ENCODE measurements around the gene HPS4.
A peak's percentile ranks its signal among the peaks of the same experiment; 100 is the strongest.
"Not testable (repeated sequence)": the region's sequence is repeated elsewhere in the genome, so short reads cannot be mapped to it uniquely, and the experiment has no call there.

Gene HPS4

DNA sequence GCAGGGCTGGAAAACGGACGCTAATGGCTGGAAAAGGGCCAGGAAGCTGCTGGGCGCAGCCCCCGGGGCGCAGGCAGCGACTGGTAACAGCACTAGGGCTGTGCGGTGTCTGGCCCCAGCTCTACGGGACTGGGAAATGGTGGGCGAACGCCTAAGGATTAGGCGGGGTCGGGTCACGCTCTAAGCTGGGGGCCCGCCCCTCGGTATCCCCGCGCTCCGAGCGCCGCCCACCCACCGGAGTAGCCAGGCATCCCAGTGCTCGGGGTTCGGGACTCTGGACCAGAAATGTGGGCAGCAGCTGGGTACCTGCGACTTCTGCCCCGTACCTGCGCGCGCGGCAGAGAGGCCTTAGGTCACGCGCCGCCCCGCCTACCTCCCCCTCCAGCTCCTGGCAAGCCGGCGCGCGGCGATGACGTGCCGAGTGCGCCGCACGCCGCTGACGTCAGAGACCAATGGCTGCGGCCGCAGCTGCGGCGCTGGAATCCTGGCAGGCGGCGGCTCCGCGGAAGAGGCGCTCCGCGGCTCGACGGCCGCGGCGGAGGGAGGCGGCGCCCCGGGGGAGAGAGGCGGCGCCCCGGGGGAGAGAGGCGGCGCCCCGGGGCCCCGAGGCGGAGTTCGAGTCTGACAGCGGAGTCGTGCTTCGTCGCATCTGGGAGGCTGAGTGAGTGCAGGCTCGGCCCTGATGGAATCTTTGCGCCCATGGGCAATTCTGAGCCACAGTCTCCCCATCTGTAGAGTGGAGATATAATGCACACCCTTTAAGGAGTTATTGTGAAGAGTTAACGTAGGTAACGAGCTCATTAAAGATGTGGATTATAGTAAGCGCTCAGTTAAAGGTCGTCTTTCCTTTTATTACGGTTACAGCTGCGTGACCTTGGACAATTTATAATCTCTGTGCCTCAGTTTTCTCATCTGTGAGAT lies at the start of gene HPS4, which contains the start of gene SRRD:
Gene HPS4 (minus strand): TSS at position 345 of the 921 bp plus-strand sequence. CDS start 2,021 bp downstream, outside the sequence.
Gene SRRD (plus strand): TSS at position 439 of the 921 bp plus-strand sequence. CDS start 14 bp downstream, at position 453.
- peak; percentile 93 for DNase-seq

DNA sequence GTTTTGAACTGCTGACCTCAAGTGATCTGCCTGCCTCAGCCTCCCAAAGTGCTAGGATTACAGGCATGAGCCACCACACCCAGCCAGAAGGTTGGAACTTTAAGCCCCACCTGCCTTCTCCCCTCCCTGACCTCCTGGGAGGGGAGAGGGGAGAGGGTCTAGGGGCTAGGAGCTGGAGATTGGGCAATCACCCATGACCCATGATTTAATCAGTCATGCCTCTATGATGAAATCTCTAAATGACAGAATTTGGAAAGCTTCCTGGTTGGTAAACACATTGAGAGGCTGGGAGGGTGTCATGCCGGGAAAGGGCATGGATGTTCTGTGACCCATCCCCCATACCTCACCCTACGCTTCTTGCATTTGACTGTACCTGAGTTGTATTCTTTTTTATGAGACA lies 45.8 kb upstream of the HPS4 start:
- DNase-seq, result no peak

DNA sequence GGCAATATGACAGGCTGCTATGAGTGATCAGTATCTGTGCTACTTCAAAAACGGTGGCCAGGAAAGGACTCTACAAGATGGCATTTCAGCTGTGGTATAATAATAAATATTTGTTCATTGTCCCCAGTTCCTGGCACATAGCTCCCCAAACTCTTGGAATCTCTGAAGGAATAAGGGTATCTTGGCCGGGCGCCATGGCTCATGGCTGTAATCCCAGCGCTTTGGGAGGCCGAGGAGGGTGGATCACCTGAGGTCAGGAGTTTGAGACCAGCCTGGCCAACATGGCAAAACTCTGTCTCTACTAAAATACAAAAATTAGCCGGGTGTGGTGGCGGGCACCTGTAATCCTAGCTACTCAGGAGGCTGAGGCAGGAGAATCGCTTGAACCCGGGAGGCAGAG lies 44.9 kb upstream of the HPS4 start:
- DNase-seq, result not testable (repeated sequence)

DNA sequence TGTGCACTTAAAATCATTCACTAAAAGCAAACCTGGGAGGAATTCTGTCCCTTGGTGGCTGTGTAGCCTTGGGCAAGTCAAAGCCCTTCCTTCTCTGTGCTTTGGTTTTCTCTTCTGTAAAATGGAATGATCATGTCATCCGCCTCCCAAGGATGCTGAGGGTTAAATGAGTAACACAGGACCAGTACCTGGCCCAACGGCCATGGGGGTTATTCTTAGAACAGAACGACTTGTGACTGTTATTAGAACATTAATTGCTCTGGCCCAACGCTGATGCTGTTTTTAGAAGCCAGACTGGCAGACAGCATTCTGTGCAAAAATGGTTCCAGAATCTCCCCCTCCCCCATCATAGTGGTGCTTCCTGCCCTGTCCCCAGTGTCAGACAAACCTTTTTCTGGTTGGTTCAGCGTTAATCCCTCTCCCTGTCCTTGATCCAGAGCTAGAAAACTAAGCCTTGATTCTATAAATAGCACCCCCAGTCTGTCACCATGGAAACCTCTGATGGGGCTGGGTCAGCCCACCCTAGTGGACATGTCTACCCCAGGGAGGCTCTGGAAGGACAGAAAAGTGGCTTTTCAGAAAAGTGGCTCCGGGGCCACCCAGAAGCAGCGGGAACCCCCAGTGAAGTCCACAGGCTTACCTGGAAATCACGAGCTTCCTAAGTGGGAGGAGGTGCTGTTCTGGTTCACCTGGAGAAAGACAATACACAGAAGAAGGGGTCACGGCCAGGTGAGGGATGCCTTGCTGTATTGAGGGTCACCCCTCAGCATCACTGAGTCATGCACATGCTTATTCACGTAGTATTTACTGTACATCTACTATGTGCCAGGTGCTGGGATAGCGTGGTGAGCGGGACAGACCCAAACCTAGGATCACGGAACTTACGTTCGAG lies 44.2 kb upstream of the HPS4 start:
- DNase-seq, result no peak

DNA sequence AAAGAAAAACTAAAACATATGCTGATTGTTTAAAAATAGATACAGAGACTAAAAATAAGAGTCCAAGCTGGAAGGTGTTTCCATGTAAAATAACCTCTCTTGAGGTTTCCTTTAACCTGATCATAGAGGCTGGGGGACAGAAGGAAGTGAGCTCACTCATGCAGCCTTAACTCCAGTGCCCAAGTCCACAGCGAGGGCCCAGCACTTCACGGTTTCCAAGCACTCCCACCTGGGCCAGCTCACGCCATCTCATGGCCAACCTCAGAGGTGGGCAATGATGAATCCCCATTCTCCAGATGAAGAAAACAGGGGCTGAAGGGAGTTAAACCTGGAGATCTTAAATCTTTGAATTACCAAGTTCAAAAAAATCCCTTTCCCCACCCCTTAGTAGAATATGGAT lies 43.6 kb upstream of the HPS4 start:
- no peak for DNase-seq

DNA sequence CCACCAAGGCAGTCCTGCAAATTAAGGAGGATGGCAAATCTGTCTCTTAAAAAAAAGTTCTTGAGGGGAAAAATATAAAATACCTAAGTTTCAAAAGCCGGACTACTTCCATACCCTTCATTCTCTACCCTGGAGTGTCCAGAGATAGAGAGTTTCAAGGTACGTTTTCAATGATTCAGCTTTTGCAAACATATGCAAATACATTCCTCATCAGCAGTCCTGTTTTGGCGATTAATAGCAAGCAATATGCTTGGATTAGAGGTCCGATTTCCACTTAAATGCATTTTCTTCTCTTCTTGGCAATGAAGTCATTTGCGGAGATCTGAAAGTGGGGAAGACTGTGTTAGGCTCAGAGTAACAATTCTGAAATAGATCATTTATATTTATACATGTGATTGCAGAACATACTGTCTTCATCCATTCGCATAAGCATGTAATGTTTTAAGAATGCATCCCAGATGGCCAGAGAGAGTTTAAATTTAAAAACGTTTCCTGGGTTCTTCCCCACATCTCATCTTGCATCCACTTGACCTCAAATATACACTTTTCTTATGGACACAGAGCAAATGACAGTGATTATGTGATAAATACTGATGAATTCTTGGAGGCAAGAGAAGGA lies 42.5 kb upstream of the HPS4 start:
- DNase-seq, result no peak

DNA sequence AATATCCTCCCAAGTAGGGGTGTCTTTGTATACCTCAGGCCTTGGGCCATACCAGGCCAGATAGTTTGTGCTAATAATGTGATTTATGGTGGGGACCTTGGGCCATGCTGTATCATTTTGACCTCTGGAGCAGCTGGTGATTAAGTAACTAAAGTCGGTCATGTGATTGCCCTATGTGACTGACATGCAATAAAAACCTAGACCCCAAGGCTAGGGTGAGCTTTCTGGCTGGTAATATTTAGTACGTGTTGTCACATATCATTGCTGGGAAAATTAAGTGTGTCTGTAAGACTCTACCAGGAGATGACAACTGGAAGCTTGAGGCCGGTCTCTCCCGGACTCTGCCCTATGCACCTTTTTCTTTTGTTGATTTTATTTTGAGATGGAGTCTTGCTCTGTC lies 41.3 kb upstream of the HPS4 start:
- DNase-seq, result no peak

DNA sequence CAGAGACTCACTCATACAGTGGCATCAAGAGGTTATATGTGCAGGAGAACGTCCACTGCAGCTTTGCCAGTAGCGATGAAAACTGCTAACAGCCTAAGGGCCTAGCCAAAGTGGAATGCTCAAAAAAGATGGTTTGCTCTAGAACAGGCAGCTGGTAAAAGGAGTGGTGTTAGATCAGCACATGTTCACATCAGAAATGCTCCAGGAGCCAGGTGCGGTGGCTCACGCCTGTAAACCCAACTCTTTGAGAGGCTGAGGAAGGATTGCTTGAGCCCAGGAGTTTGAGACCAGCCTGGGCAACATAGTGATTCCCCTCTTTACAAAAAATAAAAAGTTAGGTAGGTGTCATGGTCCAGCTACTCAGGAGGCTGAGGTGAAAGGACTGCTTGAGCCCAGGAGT lies 39.0 kb upstream of the HPS4 start:
- no peak for DNase-seq

DNA sequence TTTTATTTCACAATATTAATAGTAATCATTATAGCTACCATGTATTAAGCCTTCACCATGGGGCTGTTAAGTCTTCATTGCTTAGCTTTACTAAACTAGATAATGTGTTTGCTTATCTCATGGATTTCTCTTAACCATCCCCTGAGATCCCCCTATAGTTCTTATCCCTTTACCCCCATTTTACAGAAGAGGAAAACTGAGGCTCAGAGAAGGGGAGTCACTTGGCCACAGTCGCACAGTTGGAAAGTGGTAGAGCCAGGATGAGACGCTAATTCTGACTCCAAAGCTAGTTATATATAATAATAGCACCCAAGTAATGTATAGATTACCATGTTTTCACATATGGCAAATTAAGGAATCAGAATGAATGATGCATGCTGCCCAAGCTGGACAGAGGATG lies 38.4 kb upstream of the HPS4 start:
- DNase-seq, result no peak

DNA sequence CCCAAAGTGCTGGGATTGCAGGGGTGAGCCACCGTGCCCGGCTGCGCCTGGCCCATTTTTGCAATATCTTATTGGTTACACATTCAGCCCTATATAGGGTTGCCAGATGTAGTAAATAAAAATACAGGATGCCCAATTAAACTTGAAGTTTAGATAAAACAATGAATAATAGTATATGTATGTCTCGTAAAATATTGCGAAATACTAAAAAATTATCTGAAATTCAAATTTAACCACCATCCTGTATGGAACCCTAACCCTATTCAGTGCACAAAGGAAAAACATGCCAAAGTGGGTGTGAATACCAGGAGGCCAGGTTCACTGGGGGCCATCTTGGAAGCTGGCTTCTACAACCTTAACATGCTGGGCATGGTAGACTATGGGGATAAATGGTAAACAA lies 33.8 kb upstream of the HPS4 start:
- DNase-seq, result no peak

DNA sequence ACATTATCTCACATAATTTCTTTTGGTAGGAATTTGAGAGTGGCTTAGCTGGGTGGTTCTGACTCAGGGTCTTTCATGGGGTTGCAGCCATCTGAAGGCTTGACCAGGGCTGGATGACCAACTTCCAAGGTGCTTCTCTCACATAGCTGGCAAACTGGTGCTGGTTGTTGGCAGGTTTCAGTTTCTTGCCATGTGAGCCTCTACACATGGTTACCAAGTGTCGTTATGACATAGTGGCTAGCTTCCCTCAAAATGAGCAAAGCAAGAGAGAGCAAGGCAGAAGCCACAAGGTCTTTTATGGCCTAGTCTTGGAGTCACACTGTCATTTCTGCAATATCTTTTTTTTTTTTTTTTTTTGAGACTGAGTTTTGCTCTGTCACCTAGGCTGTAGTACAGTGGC lies 32.9 kb upstream of the HPS4 start:
- no peak for DNase-seq

DNA sequence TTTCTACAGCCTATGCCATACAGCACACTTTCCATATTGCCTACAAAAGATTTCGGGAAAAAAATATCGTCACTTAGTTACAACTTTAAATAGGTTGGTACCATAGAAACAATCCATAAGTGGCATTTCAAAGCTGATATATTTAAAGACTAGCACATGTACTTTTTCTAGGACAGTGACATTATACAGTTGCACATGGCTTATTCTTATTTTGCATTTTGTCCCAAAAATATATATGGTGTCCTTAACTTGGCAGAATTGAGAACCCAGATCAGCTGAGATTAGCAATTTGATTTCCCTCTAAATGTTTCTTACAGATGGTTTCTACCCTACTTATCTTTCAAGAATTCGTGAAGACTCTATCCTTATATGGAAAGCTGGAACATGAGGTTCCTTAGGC lies 32.3 kb upstream of the HPS4 start:
- no peak for DNase-seq

DNA sequence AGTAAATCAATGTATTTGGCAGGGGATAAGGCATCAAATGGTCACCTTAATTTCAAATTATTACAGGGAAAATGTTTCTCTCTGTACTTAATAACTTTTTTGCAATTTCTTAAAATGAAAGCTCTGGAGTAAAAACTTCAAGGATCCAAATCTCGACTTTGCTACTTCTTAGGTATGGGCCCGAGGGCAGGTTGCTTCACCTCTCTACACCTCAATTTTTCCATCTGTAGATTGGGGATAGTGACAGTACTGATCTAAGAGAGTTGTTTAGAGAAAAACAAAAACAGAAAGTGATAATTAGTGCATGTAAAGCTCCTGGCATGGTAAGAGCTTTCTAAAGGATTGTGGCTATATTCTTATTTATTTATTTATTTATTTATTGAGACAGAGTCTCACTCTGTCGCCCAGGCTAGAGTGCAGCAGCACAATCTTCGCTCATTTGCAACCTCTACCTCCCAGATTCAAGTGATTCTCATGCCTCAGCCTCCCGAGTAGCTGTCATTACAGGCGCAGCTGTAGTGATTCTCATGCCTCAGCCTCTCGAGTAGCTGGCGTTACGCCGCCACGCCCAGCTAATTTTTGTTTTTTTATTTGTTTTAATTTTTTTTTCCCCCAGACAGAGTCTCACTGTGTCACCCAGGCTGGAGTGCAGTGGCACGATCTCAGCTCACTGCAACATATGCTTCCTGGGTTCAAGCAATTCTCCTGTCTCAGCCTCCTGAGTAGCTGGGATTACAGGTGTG lies 31.0 kb upstream of the HPS4 start:
- no peak for DNase-seq

DNA sequence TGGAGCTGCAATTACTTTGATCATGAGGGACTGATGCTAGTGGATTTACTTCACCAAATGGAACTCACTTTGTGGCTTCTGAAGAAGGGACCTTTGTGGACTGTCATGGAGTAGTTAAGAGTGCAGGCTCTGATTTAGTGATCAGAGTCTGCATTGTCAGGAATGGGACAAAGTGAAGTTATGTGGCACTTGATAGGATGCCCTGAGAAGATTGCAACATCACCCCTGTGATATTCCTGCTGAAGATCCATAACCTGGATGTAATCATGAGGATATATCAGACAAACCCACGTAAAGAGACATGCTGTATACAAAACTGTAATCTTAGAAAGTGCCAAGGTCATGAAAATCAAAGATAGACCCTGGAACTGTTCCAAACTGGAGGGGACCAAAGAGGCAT lies 30.3 kb upstream of the HPS4 start:
- no peak for DNase-seq

DNA sequence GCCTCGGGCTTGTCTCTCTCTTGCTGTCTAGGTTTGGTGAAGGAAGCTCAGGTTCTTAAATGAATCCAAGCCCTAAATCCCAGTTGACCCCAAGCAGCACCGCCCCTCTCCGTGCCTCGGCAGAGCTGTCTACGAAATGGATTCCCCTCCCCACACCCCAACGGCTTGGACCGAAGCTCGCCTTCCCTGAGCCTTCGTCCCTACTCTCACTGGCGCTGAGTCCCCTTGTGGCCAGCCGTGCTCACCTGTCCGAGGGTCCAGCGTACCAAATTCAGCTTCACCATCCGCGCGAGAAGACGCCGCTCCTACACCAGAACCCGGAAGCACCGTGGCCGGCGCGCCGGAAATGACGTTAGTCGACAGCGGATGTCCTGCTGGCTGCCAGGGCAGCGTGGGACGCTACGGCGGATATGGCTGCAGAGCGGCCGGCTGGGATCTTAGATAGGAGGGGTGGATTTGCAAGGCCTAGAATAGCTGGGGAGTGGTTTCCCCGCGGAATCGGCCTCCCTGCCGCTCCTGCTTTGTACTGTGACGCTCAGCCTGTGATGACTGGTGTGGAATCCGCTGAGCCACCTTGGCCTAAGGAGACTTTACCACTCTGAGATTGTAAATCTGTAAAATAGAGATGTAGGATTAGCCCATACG lies 28.7 kb upstream of the HPS4 start, which contains the start of gene TFIP11:
Gene TFIP11 (minus strand): TSS at position 325 of the 645 bp plus-strand sequence. CDS start 2,201 bp downstream, outside the sequence.
- peak; percentile 86 for DNase-seq

DNA sequence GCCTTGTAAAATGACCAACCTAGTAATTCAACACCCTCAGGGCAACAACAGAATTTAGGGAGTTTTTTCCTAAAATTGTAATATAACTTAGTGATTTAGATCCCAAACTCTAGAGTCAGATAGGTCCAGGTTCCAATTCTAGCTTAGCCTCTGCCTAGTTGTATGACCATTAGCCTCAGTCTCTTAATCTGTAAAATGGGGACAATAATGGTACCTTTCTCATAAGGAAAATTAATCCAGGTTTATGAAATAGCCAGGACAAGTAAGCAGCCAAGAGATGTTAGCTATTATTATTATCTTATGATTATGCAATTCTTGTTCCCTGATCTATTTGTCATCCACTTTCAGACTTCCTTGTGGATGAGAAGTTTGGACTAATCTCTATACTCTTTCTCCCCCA lies 24.6 kb upstream of the HPS4 start:
- no peak for DNase-seq

DNA sequence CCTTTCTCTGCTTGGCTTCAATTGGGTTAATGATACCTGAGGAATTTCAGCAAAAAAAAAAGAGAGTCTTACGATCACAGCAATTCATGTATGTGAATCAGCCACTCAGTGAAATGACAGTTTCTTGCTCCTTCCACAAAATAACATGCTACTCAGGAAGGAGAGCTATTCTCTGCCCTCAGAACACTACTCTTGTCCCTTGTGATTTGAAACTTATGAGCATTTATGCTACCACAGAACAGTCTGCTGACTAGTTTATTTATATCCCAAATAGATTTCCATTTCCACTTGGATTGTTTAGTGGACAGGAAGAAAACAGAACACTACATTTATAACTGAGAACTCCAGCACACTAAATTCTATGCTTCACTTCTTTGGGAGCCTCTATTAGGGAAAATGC lies 20.2 kb upstream of the HPS4 start:
- DNase-seq, result no peak

DNA sequence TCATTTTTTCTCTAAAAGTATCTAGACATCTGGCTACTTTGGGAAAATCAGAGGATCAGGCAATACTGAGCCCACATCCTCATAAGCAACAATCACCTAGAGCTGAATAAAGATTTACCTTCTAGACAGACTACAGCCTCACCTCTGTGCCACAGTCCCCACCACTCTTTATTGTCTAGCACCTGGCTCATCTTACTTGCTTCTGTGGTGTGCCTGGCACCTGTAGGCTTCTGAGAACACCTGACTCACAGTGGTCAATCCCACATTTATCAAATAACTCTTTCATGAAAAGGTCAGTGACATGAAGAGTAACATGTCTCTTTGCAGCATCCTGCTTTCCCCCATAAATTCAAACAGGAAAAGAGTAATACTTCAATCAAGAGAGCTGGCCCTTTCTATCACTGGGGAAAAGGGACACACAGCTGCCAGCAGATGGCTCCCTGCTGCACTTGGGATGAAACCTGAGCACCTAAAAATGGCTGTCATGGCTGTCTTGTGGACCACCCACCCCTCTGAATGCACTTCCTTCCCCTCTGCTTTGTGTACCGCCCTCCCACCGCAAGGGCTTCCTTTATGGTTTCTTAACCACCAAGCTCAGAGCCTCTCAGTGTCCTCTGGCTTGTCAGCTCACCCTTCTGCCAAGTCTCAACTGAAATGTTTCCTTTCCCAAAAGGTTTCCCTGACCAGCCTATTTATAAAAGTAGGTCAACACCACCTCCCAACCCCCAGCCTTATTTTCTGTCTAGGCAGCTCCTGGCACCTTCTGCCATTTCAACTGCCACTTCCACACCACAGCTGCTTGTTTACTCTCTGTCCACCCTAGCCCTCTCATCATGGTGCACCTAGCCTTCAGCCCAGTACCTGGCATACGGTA lies 19.3 kb upstream of the HPS4 start:
- peak; percentile 79 for DNase-seq

DNA sequence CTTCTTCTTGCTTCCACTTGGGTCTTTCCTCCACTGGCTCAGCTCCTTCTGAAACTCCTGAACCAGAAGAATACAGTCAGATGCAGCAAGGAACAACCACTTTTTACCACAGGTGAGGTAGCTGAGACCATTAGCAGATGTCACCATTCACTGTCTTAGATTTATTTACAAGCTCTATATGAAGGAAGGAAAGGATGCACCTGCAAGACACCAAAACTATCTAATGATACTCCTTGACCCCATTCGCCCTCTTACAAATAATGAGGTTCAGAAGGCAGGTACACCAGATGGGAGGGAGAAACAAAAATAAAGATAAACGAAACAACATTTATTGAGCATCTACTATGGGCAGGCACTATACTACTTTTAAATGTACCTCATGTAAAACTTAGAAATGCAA lies 18.4 kb upstream of the HPS4 start:
- DNase-seq, result no peak

DNA sequence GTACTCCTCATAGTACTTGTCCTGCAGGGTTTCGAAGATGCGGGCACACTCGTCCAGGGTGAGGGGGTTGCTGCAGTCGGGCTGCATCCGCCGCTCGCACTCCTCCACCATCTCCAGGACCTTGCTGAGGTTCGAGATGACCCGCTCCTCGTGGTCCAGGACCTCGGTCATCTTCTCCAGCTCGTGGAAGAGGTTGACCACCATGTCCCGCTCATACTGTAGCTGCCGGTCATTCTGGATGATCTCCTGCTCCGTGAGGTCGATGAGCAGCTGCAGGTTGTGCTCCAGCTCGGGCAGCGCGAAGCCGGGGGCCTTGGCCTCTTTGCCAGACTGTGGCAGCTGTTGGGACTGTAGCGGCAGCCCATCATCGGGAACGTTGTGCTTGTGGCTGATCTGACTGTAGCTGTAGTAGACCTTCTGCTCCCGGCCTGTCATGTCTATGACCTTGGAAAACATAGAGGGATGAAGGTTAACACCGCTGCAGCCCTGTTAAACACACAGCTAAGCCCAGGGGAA lies 15.7 kb upstream of the HPS4 start:
- no peak for DNase-seq

DNA sequence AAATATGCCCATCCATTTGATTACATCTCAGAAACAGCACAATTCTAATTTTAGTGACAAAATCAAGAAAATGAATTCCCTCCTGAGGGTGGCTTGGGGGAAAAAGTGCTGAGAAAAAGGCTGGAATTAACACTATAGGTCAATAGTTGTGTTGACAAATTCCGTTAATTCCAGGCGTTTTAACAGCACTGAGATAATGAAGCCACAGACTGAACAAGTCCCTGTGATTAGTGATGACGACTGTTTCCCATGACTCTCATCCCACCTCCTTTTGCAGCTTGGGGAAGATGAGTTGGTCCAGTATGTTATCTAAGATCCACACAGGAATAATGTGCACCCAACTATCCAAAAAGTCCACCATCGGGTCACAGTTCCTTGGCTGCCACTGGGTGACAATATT lies 12.9 kb upstream of the HPS4 start:
- DNase-seq, result no peak

All from CD4-positive, alpha-beta T cell treated with Interleukin-15 for 1 hour (primary cell).